GM06990 (cell line): ENCODE measurements around the gene C21orf91.

Experiments used
- DNase-seq: peaks from one replicate; pipeline ENCODE4 v3.0.0-alpha.2; 2011; ENCODE audit not compliant: insufficient read length; ENCODE audit errors: extremely low read depth
- H3K27me3 ChIP-seq: replicated peaks from 2 replicates; pipeline ENCODE4 v1.6.0; 2011; ENCODE audit warnings: low read length; ENCODE audit not compliant: control insufficient read depth, insufficient read depth
- H3K36me3 ChIP-seq: 2 replicates; pipeline ENCODE4 v1.5.1; 2011; ENCODE audit warnings: low read length; ENCODE audit not compliant: control insufficient read depth, insufficient read depth
- H3K4me3 ChIP-seq: replicated peaks from 2 replicates; pipeline ENCODE4 v1.5.1; 2011; ENCODE audit warnings: low read depth, mild to moderate bottlenecking, control low read depth, low read length
- TF ChIP-seq, protein P1 (sequence below): IDR thresholded peaks from 2 replicates; pipeline ENCODE4 v1.5.1; 2011; ENCODE audit warnings: low read length, control low read depth, mild to moderate bottlenecking, inconsistent platforms; ENCODE audit not compliant: insufficient read depth, poor library complexity, severe bottlenecking

C21orf91 gene

DNA sequence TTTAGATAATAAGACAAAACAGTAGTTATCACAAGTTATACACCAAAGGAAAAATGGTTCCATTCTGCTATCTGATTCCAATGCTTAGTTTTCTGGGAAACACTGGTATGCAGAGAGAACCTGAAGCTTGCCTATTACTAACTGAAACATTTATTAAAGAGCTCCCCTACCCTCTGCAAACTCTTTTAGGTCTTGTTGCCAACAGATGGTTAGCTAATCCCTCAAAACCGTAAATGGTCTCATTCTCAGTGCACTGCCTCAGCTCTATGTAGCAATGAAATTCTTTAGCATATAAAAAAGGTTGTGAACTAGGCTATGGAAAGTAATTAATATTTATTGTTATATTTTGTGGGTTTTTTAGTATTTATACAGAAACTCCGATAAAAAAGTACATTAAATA, 20.4 kb downstream of the C21orf91 start:
- H3K4me3 ChIP-seq: no peak overlapping the region
- no peak for DNase-seq
- peaks cover 2% of the 10 kb centered on the region for H3K36me3 ChIP-seq
- H3K27me3 ChIP-seq: no peaks in the 10 kb centered on the region
- TF ChIP-seq, protein P1, sequence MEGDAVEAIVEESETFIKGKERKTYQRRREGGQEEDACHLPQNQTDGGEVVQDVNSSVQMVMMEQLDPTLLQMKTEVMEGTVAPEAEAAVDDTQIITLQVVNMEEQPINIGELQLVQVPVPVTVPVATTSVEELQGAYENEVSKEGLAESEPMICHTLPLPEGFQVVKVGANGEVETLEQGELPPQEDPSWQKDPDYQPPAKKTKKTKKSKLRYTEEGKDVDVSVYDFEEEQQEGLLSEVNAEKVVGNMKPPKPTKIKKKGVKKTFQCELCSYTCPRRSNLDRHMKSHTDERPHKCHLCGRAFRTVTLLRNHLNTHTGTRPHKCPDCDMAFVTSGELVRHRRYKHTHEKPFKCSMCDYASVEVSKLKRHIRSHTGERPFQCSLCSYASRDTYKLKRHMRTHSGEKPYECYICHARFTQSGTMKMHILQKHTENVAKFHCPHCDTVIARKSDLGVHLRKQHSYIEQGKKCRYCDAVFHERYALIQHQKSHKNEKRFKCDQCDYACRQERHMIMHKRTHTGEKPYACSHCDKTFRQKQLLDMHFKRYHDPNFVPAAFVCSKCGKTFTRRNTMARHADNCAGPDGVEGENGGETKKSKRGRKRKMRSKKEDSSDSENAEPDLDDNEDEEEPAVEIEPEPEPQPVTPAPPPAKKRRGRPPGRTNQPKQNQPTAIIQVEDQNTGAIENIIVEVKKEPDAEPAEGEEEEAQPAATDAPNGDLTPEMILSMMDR: no peak

DNA sequence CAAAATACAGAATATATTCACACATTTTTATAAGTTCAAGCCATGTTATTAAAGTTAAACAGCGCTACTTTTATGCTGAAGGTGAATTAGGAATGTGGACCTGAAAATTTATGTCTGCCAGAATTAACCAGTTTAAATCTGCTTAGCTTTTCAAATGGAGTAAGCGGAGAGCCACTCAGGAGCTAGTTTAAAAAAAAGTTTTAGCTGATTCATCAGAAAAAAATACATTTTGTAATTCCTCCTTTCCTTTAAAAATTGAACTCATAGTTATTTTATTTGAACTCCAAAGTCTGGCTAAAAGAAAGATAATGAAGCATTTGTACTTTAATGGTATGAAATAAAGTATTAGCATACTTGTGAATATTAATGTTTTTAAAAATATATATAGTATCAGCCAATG, 21.2 kb downstream of the C21orf91 start:
- no peaks in the 10 kb centered on the region for H3K27me3 ChIP-seq
- DNase-seq: no peak
- H3K36me3 ChIP-seq: no peaks in the 10 kb centered on the region; the same call in 1 of the 2 replicates
- TF ChIP-seq, protein P1: no peak
- H3K4me3 ChIP-seq: no peak overlapping the region

DNA sequence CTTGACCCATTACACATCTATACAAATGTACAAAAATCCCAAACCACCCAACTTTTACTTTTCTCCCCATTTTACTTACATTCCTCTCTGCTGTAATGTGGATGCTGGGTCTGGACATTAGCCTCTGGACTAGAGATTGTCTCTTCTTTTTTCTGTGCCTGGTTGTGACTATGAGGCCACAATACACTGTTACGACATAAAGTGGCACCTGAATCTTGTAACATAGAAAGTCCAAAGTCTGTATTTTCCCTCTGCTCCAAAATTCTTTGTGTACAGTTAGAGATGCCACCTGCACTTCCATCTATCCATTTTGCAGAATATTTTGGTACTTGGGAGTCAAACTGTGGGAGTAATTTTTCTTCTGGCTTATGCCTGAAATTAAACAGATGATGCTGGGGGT, 22.7 kb downstream of the C21orf91 start:
- Histone ChIP-seq H3K4me3 (no peak overlapping the region), H3K36me3 (no peaks in the 10 kb centered on the region; the same call in 1 of the 2 replicates), H3K27me3 (no peaks in the 10 kb centered on the region)
- DNase-seq: no peak
- TF ChIP-seq, protein P1: no peak

DNA sequence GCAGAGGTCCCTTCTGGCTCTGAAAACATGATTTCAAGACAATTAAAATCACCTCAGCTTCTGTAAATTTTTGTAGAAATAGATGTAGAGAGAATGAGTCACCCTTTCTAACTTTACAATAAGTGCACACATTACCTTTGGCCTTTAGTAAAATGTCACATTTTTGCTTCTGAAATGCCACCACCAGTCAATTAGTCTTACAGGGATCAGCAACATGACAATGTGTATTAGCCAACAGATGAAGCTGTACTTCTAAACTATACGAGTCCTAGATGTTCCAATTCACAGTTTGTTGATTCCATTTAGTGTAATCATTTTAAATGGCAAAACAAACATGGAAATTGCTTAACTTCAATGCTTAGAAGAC, 23.1 kb downstream of the C21orf91 start:
- H3K27me3 ChIP-seq: no peaks in the 10 kb centered on the region
- TF ChIP-seq, protein P1: no peak
- H3K4me3 ChIP-seq: no peak overlapping the region
- DNase-seq: no peak
- no peaks in the 10 kb centered on the region; the same call in 1 of the 2 replicates for H3K36me3 ChIP-seq

DNA sequence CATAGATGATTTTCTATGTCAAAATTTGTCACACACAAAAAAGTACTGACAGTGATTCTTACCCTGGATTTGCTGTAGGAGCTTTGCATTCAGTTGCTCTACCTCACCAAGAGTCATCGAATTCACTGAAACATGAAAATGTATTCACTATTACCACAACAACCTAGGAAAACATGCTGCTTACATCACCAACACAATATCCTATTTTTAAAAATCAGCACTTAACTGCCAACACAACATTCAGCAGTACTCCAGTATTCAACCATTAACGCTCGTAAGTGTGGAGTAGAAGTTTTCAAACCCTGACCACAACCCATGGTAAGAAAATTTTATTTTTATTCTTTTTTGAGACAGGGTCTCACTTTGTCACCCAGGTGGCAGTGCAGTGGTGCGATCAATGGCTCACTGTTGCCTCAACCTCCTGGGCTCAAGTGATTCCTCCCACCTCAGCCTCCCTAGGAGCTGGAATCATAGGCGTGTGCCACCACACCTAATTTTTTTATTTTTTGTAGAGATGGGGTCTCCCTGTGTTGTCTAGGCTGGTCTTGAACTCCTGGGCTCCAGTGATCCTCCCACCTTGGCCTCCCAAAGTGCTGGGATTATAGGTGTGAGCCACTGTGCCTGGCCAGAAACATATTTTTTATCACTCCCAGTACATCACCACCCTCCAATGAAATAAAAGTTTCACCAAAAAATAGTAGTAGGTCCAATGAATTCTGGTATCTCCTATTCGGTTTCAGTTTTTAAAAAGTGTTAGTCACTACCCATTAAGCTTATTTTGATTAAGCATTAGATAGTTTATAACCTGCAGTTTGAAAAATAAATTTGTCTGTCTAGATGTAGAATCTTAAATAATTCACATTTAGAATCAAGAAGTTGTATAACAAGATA, 23.8 kb downstream of the C21orf91 start:
- no peak overlapping the region for H3K4me3 ChIP-seq
- H3K36me3 ChIP-seq: no peaks in the 10 kb centered on the region; the same call in 1 of the 2 replicates
- no peak for DNase-seq
- TF ChIP-seq, protein P1: no peak
- H3K27me3 ChIP-seq: no peaks in the 10 kb centered on the region
